WTC11 (cell line): ENCODE measurements around the gene EGLN2. TPM values are rescaled to one million over a fixed set of nuclear protein-coding genes. Genes with fewer than 3 reads are reported as not detected.

Source experiments
- ATAC-seq: fragments of 200-7000 bp; cut with Tn5 transposase; 2 replicates; pipeline ENCODE4 v1.10.0; 2021; ENCODE audit warnings: mild to moderate bottlenecking, moderate library complexity
- CTCF ChIA-PET: fragments of 300-600 bp; sonication (Branson Sonifier 250); formaldehyde crosslinking; loops from one replicate; lab custom pipeline; 2021; ENCODE audit warnings: antibody characterized with exemption; lab: Charles Lee
- POLR2A ChIA-PET: fragments of 350-600 bp; sonication (Branson Sonifier 250); formaldehyde crosslinking; loops from one replicate; lab custom pipeline; 2021; ENCODE audit warnings: antibody characterized with exemption; lab: Charles Lee
- DNase-seq: peaks from one replicate; pipeline ENCODE4 v3.0.0; 2021; ENCODE audit warnings: low spot score
- H3K27ac Mint-ChIP-seq: 2 replicates; pipeline ENCODE4 v1.8.0; 2021; ENCODE audit warnings: mixed read lengths
- H3K27me3 Mint-ChIP-seq: 2 replicates; pipeline ENCODE4 v1.8.0; 2021; ENCODE audit warnings: low read depth, mild to moderate bottlenecking, moderate library complexity, mixed read lengths
- H3K36me3 Mint-ChIP-seq: 2 replicates; pipeline ENCODE4 v1.8.0; 2021; ENCODE audit warnings: mixed read lengths
- H3K4me1 Mint-ChIP-seq: 2 replicates; pipeline ENCODE4 v1.8.0; 2022; ENCODE audit warnings: mixed read lengths
- H3K4me3 Mint-ChIP-seq: 2 replicates; pipeline ENCODE4 v1.8.0; 2021; ENCODE audit warnings: mild to moderate bottlenecking, moderate library complexity, mixed read lengths
- H3K9me3 Mint-ChIP-seq: 2 replicates; pipeline ENCODE4 v1.8.0; 2021; ENCODE audit warnings: mixed read lengths
- CREM ChIP-seq: sonication (generic); formaldehyde crosslinking; IDR thresholded peaks from 2 replicates; pipeline ENCODE4 v1.8.1; 2022; ENCODE audit warnings: mild to moderate bottlenecking, missing genetic modification reagents, moderate library complexity
- ELF4 ChIP-seq: sonication (generic); formaldehyde crosslinking; IDR thresholded peaks from 2 replicates; pipeline ENCODE4 v1.8.1; 2022; ENCODE audit warnings: low read depth, mild to moderate bottlenecking, moderate library complexity, missing genetic modification reagents
- FOXP1 ChIP-seq: sonication (generic); formaldehyde crosslinking; IDR thresholded peaks from 2 replicates; pipeline ENCODE4 v1.8.0; 2022; ENCODE audit warnings: missing genetic modification reagents, mild to moderate bottlenecking, moderate library complexity, borderline replicate concordance
- GABPB1 ChIP-seq: sonication (generic); formaldehyde crosslinking; IDR thresholded peaks from 2 replicates; pipeline ENCODE4 v1.8.1; 2023; ENCODE audit warnings: mild to moderate bottlenecking, missing genetic modification reagents
- JUN ChIP-seq: sonication (generic); formaldehyde crosslinking; IDR thresholded peaks from 2 replicates; pipeline ENCODE4 v1.8.0; 2023; ENCODE audit warnings: mild to moderate bottlenecking, missing genetic modification reagents
- MXD4 ChIP-seq: fragments of 250-450 bp; sonication (Bioruptor Pico); IDR thresholded peaks from 2 replicates; pipeline ENCODE4 v1.8.0; 2021; ENCODE audit warnings: mild to moderate bottlenecking, moderate library complexity, borderline replicate concordance
- NR3C1 ChIP-seq: sonication (generic); formaldehyde crosslinking; conservative IDR thresholded peaks from 2 replicates; pipeline ENCODE4 v1.8.1; 2023; ENCODE audit warnings: low read depth, mild to moderate bottlenecking, missing genetic modification reagents
- SMAD4 ChIP-seq: sonication (generic); formaldehyde crosslinking; IDR thresholded peaks from 2 replicates; pipeline ENCODE4 v1.8.0; 2022; ENCODE audit warnings: mild to moderate bottlenecking, missing genetic modification reagents
- SP1 ChIP-seq: sonication (generic); formaldehyde crosslinking; conservative IDR thresholded peaks from 2 replicates; pipeline ENCODE4 v1.8.1; 2022; ENCODE audit warnings: missing genetic modification reagents
- TEAD4 ChIP-seq: sonication (generic); formaldehyde crosslinking; IDR thresholded peaks from 2 replicates; pipeline ENCODE4 v1.8.0; 2022; ENCODE audit warnings: mild to moderate bottlenecking, missing genetic modification reagents
- total RNA-seq: library from RNA; stranded (reverse); gene quantifications from 3 replicates; pipeline ENCODE4 v1.2.3, GENCODE V29; 2021
- TF ChIP-seq, protein P1 (sequence below): sonication (generic); formaldehyde crosslinking; IDR thresholded peaks from 2 replicates; pipeline ENCODE4 v1.8.1; 2023; ENCODE audit warnings: mild to moderate bottlenecking, missing genetic modification reagents
- TF ChIP-seq, protein P2 (sequence below): sonication (generic); formaldehyde crosslinking; IDR thresholded peaks from 2 replicates; pipeline ENCODE4 v1.8.0; 2023; ENCODE audit warnings: missing genetic modification reagents, mild to moderate bottlenecking, borderline replicate concordance
- TF ChIP-seq, protein P3 (sequence below): sonication (generic); formaldehyde crosslinking; IDR thresholded peaks from 2 replicates; pipeline ENCODE4 v1.8.1; 2022; ENCODE audit warnings: missing genetic modification reagents, borderline replicate concordance
- TF ChIP-seq, protein P4 (sequence below): sonication (generic); formaldehyde crosslinking; IDR thresholded peaks from 2 replicates; pipeline ENCODE4 v1.8.1; 2023; ENCODE audit warnings: mild to moderate bottlenecking, missing genetic modification reagents, moderate library complexity
- TF ChIP-seq, protein P5 (sequence below): fragments of 200-600 bp; IDR thresholded peaks from 2 replicates; pipeline ENCODE4 v1.8.0; 2022; ENCODE audit warnings: antibody characterized with exemption
- TF ChIP-seq, protein P6 (sequence below): fragments of 250-450 bp; sonication (Bioruptor Pico); IDR thresholded peaks from 2 replicates; pipeline ENCODE4 v1.9.0; 2021; ENCODE audit warnings: mild to moderate bottlenecking, borderline replicate concordance

EGLN2 gene
- total RNA-seq, 1 experiment from 2014 or later, result 102 TPM

DNA sequence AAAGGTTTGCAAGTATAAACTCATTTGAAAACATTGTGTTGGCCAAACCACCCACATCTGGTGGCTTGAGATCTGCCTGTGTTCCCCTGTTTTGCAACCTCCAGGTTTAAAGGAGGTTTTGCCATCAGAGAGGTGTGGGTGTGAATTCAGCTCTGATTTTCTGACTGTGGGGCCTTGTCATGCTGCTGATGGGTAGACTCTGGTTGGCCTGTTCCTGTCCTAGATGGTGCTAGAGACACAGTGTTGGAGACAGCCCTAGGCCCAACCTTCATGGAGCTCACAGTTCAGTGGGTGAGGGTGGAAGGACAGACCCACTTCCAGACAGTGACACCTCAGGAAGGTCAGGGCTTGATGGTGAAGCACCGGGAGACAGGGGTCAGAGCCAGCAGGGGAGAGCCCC is 13.5 kb upstream of the EGLN2 start (continued):
- TF ChIP-seq, protein P1, sequence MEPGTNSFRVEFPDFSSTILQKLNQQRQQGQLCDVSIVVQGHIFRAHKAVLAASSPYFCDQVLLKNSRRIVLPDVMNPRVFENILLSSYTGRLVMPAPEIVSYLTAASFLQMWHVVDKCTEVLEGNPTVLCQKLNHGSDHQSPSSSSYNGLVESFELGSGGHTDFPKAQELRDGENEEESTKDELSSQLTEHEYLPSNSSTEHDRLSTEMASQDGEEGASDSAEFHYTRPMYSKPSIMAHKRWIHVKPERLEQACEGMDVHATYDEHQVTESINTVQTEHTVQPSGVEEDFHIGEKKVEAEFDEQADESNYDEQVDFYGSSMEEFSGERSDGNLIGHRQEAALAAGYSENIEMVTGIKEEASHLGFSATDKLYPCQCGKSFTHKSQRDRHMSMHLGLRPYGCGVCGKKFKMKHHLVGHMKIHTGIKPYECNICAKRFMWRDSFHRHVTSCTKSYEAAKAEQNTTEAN (CRISPR knock-in tag), result no peak
- TF ChIP-seq TEAD4 (CRISPR knock-in tag) (no peak), MXD4 (CRISPR knock-in tag) (no peak), JUN (CRISPR knock-in tag) (no peak)
- TF ChIP-seq, protein P2, sequence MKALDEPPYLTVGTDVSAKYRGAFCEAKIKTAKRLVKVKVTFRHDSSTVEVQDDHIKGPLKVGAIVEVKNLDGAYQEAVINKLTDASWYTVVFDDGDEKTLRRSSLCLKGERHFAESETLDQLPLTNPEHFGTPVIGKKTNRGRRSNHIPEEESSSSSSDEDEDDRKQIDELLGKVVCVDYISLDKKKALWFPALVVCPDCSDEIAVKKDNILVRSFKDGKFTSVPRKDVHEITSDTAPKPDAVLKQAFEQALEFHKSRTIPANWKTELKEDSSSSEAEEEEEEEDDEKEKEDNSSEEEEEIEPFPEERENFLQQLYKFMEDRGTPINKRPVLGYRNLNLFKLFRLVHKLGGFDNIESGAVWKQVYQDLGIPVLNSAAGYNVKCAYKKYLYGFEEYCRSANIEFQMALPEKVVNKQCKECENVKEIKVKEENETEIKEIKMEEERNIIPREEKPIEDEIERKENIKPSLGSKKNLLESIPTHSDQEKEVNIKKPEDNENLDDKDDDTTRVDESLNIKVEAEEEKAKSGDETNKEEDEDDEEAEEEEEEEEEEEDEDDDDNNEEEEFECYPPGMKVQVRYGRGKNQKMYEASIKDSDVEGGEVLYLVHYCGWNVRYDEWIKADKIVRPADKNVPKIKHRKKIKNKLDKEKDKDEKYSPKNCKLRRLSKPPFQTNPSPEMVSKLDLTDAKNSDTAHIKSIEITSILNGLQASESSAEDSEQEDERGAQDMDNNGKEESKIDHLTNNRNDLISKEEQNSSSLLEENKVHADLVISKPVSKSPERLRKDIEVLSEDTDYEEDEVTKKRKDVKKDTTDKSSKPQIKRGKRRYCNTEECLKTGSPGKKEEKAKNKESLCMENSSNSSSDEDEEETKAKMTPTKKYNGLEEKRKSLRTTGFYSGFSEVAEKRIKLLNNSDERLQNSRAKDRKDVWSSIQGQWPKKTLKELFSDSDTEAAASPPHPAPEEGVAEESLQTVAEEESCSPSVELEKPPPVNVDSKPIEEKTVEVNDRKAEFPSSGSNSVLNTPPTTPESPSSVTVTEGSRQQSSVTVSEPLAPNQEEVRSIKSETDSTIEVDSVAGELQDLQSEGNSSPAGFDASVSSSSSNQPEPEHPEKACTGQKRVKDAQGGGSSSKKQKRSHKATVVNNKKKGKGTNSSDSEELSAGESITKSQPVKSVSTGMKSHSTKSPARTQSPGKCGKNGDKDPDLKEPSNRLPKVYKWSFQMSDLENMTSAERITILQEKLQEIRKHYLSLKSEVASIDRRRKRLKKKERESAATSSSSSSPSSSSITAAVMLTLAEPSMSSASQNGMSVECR (CRISPR knock-in tag), result no peak
- TF ChIP-seq, protein P3, sequence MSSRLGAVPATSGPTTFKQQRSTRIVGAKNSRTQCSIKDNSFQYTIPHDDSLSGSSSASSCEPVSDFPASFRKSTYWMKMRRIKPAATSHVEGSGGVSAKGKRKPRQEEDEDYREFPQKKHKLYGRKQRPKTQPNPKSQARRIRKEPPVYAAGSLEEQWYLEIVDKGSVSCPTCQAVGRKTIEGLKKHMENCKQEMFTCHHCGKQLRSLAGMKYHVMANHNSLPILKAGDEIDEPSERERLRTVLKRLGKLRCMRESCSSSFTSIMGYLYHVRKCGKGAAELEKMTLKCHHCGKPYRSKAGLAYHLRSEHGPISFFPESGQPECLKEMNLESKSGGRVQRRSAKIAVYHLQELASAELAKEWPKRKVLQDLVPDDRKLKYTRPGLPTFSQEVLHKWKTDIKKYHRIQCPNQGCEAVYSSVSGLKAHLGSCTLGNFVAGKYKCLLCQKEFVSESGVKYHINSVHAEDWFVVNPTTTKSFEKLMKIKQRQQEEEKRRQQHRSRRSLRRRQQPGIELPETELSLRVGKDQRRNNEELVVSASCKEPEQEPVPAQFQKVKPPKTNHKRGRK, result no peak
- TF ChIP-seq, protein P4, sequence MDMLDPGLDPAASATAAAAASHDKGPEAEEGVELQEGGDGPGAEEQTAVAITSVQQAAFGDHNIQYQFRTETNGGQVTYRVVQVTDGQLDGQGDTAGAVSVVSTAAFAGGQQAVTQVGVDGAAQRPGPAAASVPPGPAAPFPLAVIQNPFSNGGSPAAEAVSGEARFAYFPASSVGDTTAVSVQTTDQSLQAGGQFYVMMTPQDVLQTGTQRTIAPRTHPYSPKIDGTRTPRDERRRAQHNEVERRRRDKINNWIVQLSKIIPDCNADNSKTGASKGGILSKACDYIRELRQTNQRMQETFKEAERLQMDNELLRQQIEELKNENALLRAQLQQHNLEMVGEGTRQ, result no peak
- TF ChIP-seq, protein P5, sequence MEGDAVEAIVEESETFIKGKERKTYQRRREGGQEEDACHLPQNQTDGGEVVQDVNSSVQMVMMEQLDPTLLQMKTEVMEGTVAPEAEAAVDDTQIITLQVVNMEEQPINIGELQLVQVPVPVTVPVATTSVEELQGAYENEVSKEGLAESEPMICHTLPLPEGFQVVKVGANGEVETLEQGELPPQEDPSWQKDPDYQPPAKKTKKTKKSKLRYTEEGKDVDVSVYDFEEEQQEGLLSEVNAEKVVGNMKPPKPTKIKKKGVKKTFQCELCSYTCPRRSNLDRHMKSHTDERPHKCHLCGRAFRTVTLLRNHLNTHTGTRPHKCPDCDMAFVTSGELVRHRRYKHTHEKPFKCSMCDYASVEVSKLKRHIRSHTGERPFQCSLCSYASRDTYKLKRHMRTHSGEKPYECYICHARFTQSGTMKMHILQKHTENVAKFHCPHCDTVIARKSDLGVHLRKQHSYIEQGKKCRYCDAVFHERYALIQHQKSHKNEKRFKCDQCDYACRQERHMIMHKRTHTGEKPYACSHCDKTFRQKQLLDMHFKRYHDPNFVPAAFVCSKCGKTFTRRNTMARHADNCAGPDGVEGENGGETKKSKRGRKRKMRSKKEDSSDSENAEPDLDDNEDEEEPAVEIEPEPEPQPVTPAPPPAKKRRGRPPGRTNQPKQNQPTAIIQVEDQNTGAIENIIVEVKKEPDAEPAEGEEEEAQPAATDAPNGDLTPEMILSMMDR, result no peak

DNA sequence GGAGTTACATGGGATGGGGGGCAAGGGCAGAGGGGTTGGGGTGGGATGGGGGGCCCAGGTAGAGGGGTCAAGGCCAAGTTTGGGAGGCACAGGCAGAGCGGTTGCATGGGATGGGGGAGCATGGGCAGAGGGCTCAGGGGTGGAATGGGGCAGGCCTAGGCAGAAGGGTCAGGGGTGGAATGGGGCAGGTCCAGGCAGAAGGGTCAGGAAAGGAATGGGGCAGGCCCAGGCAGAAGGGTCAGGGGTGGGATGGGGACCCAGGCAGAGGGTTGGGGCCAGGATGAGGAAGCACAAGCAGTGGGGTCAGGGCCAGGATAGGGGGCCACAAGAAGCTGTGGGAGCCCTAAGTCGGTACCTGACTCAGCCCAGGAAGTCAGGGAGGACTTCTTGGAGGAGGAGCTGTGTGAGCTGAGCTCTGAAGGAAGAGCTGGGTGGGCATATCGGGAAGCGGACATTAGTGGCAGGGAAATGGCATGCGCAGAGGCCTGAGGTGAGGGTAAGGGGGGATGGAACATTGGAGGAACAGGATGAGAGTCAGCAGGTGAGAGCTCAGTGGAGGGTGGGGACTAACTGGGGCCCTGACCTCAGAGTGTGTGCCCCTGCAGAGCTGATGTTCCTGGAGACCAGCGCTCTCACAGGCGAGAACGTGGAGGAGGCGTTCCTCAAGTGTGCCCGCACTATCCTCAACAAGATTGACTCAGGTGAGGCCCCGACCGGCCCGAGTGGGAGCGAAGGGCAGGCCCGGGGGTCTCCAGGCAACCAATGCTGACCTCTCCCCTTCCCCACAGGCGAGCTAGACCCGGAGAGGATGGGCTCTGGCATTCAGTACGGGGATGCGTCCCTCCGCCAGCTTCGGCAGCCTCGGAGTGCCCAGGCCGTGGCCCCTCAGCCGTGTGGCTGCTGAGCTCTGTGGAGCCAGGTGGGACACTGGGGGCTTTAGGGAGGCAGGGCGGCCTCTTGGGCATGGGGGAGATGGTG is 12.6 kb upstream of the EGLN2 start:
- peak overlapping the region; percentile 44 for H3K27ac Mint-ChIP-seq
- H3K4me1 Mint-ChIP-seq, result peaks cover 3% of the 10 kb centered on the region; the same call in 1 of the 2 replicates
- TF ChIP-seq SP1 (CRISPR knock-in tag) (no peak), SMAD4 (no peak), FOXP1 (no peak), CREM (no peak), GABPB1 (no peak), ELF4 (no peak), NR3C1 (no peak)
- TF ChIP-seq, protein P6, sequence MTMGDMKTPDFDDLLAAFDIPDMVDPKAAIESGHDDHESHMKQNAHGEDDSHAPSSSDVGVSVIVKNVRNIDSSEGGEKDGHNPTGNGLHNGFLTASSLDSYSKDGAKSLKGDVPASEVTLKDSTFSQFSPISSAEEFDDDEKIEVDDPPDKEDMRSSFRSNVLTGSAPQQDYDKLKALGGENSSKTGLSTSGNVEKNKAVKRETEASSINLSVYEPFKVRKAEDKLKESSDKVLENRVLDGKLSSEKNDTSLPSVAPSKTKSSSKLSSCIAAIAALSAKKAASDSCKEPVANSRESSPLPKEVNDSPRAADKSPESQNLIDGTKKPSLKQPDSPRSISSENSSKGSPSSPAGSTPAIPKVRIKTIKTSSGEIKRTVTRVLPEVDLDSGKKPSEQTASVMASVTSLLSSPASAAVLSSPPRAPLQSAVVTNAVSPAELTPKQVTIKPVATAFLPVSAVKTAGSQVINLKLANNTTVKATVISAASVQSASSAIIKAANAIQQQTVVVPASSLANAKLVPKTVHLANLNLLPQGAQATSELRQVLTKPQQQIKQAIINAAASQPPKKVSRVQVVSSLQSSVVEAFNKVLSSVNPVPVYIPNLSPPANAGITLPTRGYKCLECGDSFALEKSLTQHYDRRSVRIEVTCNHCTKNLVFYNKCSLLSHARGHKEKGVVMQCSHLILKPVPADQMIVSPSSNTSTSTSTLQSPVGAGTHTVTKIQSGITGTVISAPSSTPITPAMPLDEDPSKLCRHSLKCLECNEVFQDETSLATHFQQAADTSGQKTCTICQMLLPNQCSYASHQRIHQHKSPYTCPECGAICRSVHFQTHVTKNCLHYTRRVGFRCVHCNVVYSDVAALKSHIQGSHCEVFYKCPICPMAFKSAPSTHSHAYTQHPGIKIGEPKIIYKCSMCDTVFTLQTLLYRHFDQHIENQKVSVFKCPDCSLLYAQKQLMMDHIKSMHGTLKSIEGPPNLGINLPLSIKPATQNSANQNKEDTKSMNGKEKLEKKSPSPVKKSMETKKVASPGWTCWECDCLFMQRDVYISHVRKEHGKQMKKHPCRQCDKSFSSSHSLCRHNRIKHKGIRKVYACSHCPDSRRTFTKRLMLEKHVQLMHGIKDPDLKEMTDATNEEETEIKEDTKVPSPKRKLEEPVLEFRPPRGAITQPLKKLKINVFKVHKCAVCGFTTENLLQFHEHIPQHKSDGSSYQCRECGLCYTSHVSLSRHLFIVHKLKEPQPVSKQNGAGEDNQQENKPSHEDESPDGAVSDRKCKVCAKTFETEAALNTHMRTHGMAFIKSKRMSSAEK, result no peak
- TF ChIP-seq, protein P1 (CRISPR knock-in tag), result no peak
- no peaks in the 10 kb centered on the region for H3K27me3 Mint-ChIP-seq
- ChIA-PET POLR2A (interaction anchor here (0.6 to 1.3 kb wide), 2 partner anchors 9 to 51 kb away, joined by 5 to 9 read pairs; partner anchors contain the start of gene RAB4B), CTCF (interaction anchor here (0.6 to 2.5 kb wide), 5 partner anchors 9 to 32 kb away, joined by 3 to 11 read pairs (median 5); partner anchors contain the start of gene EGLN2)
- peaks cover 11% of the 10 kb centered on the region for H3K36me3 Mint-ChIP-seq
- no peak for DNase-seq
- H3K4me3 Mint-ChIP-seq, result no peak overlapping the region
- peak; percentile 26; the same call in 1 of the 2 replicates for ATAC-seq
- no peaks in the 10 kb centered on the region for H3K9me3 Mint-ChIP-seq
